ENCODE measurements around the gene MOK.
A peak's percentile ranks its signal among the peaks of the same experiment; 100 is the strongest.

Gene MOK

GRCh38 chr14:102221026-102221425 is 83.9 kb downstream of the MOK start:
- no peak for DNase-seq

- DNase-seq: peak; percentile 16
Observed at GRCh38 chr14:102220031-102220430, 84.9 kb downstream of the MOK start.

- no peak for DNase-seq
Observed at GRCh38 chr14:102219316-102219715, 85.6 kb downstream of the MOK start.

GRCh38 chr14:102218688-102219087 is 86.3 kb downstream of the MOK start:
- no peak for DNase-seq

- DNase-seq: no peak
Observed at GRCh38 chr14:102217987-102218421, 87.0 kb downstream of the MOK start.

- DNase-seq: no peak
Observed at GRCh38 chr14:102217399-102217798, 87.6 kb downstream of the MOK start.

- no peak for DNase-seq
Observed at GRCh38 chr14:102215576-102216250, 89.3 kb downstream of the MOK start.

- DNase-seq: no peak
Observed at GRCh38 chr14:102215071-102215470, 89.9 kb downstream of the MOK start.

GRCh38 chr14:102213984-102214658 is 90.8 kb downstream of the MOK start:
- DNase-seq: no peak

GRCh38 chr14:102213470-102213869 is 91.5 kb downstream of the MOK start:
- DNase-seq: no peak

- no peak for DNase-seq
Observed at GRCh38 chr14:102212845-102213244, 92.1 kb downstream of the MOK start.

GRCh38 chr14:102212356-102212755 is 92.6 kb downstream of the MOK start:
- no peak for DNase-seq

- DNase-seq: no peak
Observed at GRCh38 chr14:102211240-102211639, 93.7 kb downstream of the MOK start.

GRCh38 chr14:102210421-102211042 is 94.4 kb downstream of the MOK start:
- no peak for DNase-seq

GRCh38 chr14:102209224-102209966 is 95.6 kb downstream of the MOK start:
- DNase-seq: no peak

- DNase-seq: no peak
Observed at GRCh38 chr14:102208741-102209140, 96.2 kb downstream of the MOK start.

GRCh38 chr14:102207831-102208365 is 97.1 kb downstream of the MOK start:
- DNase-seq: no peak

- DNase-seq: no peak
Observed at GRCh38 chr14:102206918-102207317, 98.0 kb downstream of the MOK start.

- DNase-seq: no peak
Observed at GRCh38 chr14:102205560-102205959, 99.4 kb downstream of the MOK start.

GRCh38 chr14:102203382-102203781 is 101.6 kb downstream of the MOK start:
- no peak for DNase-seq

- DNase-seq: no peak
Observed at GRCh38 chr14:102202944-102203343, 102.0 kb downstream of the MOK start.

- DNase-seq: no peak
Observed at GRCh38 chr14:102201776-102202175, 103.2 kb downstream of the MOK start.

- peak; percentile 21 for DNase-seq
Observed at GRCh38 chr14:102201353-102201738, 103.6 kb downstream of the MOK start.
